ENCODE data around the gene ZDHHC14.

GRCh38 chr6:157711060-157711459 lies 330.1 kb downstream of the ZDHHC14 start:
- TF ChIP-seq EZH2 (IDR thresholded peaks at IDR 0.05; ENCODE audit: borderline replicate concordance, low read length): no peak
- TF ChIP-seq, protein P1, sequence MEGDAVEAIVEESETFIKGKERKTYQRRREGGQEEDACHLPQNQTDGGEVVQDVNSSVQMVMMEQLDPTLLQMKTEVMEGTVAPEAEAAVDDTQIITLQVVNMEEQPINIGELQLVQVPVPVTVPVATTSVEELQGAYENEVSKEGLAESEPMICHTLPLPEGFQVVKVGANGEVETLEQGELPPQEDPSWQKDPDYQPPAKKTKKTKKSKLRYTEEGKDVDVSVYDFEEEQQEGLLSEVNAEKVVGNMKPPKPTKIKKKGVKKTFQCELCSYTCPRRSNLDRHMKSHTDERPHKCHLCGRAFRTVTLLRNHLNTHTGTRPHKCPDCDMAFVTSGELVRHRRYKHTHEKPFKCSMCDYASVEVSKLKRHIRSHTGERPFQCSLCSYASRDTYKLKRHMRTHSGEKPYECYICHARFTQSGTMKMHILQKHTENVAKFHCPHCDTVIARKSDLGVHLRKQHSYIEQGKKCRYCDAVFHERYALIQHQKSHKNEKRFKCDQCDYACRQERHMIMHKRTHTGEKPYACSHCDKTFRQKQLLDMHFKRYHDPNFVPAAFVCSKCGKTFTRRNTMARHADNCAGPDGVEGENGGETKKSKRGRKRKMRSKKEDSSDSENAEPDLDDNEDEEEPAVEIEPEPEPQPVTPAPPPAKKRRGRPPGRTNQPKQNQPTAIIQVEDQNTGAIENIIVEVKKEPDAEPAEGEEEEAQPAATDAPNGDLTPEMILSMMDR (conservative IDR thresholded peaks at IDR 0.05 in 1 of 2, IDR thresholded peaks at IDR 0.05 in 1 of 2; ENCODE audit: extremely low read depth in 1 of 2, insufficient read depth in 1 of 2, low read depth in 1 of 2, low read length in 2 of 2): no peak
